LHCN-M2 (cell line): ENCODE data around the gene RAB11A. TPM values are rescaled to one million over a fixed set of nuclear protein-coding genes. Genes with fewer than 3 reads are reported as not detected.

Experiments used
- DNase-seq: peaks from one replicate; pipeline ENCODE4 v3.0.0-alpha.2; 2012; ENCODE audit warnings: low read depth
- total RNA-seq: library from RNA; depleted of rRNA; stranded (reverse); fragments of >200 nt; gene quantifications from 2 replicates; pipeline ENCODE4 v1.2.3, GENCODE V29; 2014

RAB11A gene
- total RNA-seq, 1 experiment from 2014 or later = 243 TPM

DNA sequence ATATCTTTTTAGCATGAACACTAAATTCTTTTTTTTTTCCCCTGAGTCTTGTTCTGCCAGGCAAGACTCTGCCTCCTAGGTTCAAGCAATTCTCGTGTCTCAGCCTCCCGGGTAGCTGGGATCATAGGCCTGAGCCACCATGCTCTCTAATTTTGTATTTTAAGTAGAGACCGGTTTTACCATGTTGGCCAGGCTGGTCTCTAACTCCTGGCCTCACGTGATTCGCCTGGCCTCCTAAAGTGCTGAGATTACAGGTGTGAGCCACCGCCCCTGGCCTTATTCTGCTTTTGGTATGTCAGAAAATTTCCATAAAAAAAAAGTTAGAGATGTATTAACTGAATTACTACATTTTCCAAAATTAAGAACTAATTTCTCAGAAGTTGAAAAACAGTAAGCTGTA lies 14.3 kb downstream of the RAB11A start:
- no peak for DNase-seq

DNA sequence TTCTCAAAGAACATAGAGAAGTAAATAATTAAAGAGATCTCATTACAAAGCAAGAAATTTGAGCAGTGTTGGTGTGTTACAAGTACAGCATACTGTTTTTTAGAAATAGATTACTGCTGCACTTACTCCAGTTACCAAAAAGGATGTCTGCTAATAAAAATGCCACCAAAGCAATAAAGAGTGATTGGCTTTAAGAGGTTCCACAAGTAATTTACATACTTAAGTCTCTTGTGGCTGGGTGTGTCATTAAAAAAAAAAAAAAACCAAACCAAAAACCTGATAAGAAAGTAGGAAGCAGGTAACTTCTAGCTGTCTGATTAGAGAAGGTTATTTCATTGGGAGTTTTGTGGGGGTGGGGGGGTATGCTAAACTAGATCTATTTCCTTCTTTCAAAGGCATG lies 15.2 kb downstream of the RAB11A start:
- DNase-seq = no peak

DNA sequence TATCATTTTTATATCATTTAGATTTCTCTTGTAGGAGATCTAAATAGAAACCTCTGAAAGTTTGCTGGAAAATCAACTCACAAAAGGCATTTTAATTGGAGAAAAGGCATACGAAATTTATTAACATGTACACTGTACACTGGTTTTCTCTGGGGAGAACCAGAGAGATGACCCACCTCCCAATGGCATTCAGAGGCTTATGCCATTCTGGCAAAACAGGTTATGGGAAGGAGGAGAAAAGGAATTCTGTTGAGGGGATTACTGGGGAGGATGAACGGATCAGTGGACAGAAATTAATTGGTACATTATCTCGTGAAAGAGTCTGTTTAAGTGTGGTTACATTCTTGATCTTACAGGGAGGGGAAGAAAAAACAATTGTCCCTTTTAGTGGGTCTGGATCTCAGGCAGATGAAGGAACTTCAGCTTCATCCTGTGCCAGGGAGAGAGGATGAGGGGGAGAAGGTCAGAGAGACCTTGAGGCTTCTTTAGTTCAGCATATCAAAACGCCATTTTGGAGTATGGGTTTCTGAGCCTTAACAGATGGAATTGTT lies 16.5 kb downstream of the RAB11A start:
- no peak for DNase-seq

DNA sequence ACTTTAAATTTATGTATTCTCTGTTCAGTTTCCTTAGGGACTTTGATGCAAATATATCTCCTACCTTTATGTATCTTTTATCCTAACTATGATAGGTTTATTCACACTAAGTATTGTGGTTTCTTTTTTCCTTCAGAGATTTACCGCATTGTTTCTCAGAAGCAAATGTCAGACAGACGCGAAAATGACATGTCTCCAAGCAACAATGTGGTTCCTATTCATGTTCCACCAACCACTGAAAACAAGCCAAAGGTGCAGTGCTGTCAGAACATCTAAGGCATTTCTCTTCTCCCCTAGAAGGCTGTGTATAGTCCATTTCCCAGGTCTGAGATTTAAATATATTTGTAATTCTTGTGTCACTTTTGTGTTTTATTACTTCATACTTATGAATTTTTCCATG lies 18.3 kb downstream of the RAB11A start:
- DNase-seq = no peak

DNA sequence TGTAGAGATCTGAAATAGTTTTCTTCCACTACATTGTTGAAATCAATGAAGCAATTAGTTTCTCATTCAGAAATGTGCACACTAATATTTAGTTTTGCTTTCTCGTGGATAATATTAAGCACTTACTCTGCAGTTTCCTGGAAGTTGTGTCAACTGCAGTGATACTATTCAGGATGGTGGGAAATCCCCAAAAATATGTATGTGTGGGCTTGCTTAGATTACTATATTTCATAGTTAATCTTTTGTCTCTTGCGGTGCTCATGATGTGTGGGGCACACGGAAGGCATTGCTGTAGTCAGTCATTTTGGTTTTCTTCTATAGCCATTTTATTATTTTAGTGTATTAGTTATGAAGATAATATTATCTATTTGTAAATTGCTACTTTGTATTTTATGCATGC lies 19.7 kb downstream of the RAB11A start:
- DNase-seq = no peak

DNA sequence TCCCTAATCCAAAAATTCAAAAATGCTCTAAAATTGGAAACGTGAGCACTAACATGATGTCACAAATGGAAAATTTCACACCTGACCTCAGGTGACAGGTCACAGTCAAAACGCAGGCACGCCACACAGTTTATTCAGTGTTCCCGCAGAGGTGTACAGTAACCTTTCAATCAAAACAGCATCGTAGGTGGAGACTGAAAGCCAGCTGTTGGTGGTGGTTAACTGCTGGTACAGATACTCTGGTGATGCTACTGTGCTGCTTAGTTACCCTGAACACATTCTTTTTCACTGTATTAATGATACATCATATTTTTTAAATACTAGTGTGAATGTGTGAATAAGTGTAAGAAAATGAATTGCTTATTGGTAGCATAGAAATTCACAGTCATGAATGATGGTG lies 23.8 kb downstream of the RAB11A start:
- no peak for DNase-seq

DNA sequence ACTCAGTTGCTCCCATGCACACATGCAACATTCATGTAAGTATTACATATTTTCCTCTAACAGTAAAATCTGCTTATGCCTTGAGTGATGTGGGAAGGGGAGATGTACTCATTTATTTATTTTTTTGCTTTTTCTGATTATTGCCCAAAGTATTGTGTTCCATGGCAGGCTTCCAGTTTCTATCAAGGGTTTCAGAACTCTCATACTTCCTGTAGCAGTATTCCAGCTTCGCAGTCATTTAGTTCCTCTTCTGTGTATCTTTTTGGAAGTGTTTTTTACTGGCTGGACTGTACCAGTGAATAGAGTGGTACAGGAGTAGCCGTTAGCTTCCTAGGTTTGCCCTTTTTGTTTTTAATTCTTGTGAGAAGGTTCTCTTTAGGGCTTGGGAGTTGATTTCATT lies 26.9 kb downstream of the RAB11A start:
- DNase-seq = no peak

DNA sequence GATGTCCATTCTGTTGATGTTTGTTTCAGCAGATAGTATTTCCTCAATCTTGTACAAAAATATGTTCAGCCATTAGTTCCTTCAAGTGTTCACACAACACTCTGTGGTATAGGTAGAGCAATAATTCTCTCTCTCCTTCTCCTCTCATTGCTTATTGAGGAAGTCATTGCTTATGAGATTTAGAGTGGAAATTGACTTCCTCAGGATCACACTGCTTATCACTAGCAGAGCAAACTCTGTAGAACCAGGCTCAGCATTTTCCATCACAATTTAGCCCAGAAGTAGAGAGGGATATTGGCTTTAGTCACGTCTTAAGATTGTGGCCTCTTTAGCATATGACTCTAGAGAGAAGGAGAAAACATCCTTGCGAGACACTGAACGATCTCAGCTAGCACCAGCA lies 31.2 kb downstream of the RAB11A start:
- DNase-seq = no peak

DNA sequence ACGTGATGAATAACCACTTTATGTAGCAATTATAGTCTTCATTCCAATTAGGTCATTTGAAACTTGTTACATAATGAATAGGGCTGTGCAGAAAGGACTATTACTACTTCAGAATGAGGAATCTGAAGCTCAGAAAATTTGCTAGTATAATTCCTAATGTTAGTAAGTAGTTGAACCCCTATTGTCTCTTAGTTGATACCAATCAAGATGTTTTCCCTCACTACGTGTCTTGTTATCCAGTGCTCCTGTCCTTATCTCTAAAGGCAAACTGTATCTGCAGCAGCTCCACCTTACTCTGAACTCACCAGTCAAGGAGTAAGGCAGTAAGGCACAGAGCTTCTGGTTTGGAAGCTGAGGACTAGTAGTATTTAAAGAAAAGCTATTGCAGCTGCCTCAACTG lies 32.0 kb downstream of the RAB11A start:
- DNase-seq = no peak

DNA sequence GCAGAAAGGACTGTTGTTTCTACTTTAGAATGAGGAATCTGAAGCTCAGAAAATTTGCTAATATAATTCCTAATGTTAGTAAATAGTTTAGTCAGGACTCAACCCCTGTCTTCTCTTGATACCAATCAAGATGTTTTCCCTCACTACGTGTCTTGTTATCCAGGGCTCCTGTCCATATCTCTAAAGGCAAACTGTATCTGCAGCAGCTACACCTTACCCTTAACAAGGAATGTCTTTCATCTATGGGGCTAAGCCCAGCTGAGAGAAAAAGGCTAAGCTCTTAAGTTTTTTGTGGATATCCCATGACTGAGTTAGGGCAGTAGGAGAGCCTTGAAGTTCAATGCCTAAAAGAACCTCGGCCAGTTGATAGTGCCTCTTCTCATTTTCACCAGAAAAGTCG lies 32.5 kb downstream of the RAB11A start:
- DNase-seq = no peak

DNA sequence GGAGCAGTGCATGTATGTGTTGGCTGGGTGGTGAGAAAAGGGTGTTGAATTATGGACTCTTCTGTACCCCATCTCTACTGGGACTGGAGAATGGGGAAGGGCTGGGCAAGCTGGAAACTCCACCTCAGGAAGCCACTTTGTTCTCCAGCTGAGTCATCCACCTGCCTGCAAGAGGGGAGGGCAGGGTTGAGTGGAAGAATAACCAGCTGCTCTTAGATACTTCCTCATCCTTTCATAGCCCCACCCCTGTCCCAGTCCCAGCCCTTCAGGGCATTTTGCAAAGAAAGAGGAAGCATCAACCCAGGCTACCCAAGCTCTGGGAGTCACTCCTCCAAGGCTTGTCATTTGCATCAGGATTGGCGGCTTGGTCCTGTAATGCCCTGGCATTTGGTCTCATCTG lies 33.1 kb downstream of the RAB11A start:
- no peak for DNase-seq

DNA sequence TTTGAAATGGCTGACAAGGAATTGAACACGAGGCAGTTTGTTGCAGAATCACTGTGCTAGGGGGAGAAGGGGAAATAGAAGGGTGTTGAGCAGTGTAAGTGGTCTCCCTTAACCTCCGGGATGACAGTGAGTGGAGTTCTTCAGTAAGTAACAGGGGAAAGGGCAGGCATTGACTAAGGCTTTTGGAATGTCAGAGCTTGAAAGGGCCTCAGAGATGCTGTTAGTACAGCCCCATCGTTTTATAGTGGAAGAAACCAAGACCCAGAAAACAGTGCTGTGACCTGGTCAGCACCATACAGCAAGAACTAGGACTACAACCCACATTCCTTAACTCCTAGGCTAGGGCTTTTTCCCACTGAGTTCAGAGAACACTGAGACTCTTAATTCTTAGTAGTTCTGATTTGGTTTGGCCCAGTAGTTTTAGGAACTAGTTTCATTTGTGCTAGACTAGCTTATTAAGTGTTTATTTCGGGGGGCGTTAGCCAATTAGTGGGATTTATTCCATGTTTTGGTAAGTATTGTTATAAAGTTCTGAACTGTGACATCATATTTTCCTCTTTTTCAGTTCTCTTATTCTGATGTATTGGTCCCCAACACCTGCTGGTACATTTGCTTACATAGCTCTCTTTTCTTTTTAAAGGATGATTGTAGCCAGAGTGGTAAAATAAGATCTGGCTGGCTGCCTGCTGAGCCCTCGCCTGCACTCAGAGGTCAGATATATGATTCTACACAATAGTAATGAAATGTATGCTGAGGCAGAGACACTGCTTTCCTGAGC lies 34.2 kb downstream of the RAB11A start:
- peak; percentile 35 for DNase-seq

DNA sequence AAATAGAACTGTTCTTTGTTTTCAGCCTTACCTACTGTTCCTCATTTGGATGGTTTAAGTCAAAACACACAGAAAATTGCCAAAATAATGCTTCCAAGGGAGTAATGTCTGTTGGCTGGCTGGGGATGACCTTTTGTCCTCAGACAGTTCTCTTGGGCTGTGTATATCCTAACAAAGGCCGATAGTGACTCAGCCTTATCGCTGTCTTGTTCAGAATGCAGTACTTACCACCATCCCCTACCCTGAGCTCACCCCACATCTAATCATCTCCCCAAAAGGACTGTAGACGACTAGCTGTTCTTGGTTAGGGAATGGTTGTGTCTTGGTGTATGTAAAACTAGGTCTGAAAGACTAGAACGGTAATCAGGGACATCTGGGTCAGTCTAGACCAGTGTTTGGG lies 35.0 kb downstream of the RAB11A start:
- no peak for DNase-seq

DNA sequence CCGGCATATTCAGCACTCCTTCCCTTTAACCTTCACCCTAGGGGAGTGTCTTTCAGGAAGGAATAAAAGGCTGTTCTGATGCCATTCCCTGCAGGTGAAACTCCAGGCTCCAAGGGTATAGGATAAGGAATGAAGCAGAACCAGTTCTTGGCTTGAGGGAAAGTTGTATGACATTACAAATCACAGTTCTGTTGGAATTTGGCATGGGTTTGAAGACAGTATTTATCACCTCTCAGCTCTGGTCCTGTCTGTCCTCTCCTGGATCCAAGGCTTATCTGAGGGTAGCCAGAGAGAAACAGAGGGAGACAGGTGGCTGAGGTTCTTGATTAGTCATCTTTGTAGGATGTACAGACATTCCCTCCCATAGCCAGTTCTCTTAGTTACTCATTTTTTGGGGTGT lies 37.1 kb downstream of the RAB11A start:
- peak; percentile 60 for DNase-seq

DNA sequence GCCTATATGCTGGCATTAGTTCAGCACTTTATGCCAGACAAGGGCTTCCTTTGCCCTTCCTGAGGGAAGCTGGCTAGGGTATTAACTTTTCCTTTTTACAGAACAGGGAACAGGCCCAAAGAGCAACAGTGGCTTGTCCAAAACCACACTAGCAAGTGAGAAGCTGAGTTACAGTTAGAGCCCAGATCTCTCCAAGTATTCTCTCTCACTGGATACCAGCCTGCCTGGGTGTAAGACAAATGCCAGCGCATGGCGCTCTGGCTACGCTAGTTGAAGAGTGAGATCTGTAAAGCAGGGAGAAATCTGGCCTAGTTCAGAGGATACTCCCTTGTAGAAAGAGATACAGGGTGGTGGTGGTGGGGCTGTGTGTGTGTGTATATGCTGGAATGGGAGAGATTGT lies 38.4 kb downstream of the RAB11A start:
- no peak for DNase-seq

DNA sequence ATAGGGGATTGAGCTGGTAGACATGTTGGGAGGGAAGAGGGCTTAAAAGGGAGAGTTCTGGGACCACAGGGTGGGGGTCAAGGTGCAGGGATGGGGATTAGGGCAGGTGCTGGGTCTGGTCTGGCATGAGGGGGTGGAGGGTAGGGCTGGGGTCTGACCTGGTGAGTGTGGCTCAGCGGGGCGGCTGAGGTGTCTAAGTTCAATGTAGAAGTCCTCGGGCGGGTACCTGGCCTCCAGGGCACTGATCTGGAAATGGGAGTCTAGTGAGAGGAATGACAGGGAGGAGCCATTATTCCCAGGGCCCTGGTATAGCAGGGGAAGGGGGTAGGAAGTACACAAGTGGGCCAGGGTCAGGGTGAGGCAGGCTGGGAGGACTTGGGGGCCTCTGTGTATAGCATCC lies 39.6 kb downstream of the RAB11A start:
- DNase-seq = no peak

DNA sequence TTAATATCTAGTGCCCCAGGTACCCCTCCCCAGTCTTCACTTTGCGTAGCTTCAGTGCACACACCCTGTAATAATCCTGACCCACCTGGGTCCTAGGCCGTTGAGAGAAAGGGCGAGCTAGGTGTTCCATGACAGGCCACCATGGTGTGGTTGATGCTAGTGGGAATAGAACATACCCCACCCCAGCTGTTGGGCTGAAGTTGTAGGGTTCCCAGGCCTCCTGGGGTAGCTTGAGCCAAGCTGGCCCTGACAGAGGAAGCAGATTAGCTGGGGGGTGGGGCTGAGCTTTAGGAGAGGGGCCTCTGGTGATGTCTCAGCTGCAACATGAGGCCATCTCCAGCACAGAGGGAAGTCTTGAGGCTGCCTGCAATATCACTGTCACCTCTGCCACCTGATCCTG lies 40.5 kb downstream of the RAB11A start:
- no peak for DNase-seq

DNA sequence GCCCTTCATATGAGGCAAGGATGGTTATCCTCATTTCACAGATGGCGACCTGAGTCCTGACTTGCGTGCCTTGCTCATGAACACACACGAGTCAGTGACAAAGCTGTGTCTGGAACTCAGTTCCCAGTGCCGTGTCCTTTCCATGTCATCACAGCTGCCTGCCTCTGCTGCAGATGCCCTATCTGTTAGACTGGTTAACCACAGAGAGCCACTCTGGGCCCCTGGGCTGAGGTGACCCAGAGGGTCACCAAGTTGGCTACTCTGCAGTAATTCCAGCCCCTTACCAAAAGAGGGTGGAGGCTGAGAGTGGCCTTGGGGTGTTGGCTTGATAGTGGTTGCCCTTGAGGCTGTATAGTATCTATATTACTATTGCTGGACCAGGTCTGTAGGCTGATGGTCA lies 41.0 kb downstream of the RAB11A start:
- DNase-seq = no peak

DNA sequence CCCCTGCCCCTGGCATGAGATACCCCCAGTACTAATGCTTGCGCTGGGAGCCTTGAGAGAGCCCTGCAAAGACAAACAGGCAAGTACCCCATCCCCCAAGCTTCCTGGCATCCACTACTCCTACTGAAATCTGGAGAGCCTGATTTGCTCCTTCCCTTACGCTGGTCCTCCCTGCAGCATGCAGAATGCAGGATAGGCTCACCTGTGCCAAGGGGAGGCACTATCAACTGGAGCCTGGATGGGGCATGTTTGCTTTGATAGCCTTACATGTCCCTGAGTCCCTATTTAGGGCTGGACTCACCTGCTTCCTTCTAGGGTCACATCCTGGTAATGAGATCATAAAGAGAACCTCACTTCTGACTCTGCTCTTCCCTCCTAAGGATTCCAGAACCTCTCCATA lies 42.9 kb downstream of the RAB11A start:
- no peak for DNase-seq

DNA sequence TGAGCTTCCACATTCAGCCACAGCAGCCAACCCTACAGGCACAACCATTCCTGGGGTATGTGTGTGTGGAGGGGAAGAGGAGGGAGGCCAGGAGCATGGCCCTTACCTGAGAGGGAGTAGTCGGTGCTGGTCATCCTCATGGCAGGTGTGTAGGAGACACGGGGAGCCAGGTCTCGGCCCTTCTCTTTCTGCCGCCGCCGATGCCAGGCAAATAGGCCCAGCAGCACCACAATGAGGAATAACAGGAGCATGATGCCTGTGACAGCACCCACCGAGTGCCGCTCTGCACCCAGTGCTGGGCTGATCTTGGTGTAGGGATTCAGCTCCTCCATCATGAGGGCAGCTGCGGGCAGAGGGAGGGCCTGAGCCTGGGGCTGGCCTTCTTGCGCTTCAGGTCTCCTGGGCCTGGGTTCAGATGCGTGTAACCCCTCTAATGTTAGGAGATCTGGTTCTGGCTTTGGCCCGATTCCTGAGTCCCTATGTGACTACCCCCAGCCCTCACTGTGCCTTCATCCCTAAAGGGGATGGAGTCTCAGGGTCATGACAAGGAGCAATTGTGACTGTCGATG lies 44.4 kb downstream of the RAB11A start:
- no peak for DNase-seq

DNA sequence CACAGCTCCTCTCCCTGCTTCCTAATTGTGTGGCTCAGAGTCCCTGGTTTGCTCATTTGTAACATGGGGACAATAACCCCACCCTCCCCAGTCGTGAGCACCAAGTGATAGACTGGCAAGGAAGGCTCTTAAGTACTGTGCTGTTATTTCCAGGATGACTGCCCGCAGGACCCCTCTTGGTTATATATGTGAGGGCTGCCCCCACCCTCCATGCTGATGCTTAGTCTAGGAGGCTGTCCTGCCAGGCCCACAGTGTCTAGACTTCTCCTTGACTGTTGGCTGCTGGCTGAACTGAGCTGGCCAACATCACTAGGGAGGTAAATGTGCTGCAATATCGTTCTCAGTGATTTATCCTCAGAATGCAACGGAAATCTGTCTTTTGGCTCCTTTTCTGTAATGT lies 45.1 kb downstream of the RAB11A start:
- no peak for DNase-seq

DNA sequence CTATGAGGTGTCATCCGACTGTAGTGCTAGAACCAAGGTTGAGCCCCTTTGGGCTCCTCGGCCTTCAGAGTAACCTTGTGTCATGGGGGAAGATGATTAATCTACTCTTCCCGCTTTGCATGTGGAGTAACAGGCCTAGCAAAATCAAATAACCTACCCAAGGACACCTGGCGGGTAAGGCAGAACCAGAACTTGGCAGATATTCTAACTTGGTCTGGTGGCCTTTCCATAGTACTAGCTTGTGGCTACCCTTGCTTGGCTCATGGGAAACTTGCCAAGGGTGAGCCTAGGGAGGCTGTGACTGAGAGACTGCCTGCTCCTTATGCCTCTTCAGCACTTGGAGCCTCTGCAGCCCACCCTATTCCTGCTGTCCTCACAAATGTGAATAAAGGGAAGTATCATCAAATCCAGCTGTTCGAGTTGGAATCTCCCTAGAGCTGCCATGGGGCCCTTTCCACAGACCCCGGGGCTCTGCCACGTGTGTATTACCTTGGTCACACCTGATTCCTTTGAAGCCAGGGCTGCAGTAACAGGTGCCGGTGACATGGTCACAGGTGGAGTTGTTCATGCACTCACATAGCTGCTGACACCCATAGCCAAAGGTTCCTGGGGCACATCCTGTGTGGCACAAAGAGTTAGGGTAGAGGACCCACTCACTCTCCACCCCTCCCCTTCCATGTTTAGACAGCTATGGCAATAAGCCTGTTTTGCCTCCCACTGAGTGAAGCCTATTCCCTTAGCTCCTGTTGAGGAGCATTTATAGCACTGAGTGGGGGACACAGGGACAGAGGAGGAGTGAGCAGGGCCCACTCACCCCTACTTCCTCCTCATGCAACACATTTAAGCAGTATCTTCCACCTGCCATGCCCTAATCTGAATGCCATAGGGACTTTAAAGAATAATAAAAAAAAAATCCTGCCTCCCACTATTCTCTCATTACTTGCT lies 46.0 kb downstream of the RAB11A start:
- DNase-seq = no peak
